Activated naive CD8-positive, alpha-beta T cell treated with anti-CD3 and anti-CD28 coated beads, Interleukin-2, amount 50 U/mL, for 24 hours (primary cell): Measurements from ENCODE around the gene SSNA1.
"Not testable (repeated sequence)": the region's sequence is repeated elsewhere in the genome, so short reads cannot be mapped to it uniquely, and the experiment has no call there.

ENCODE experiments used
- ATAC-seq: fragments of 150-1000 bp; cut with Tn5 transposase; one replicate; pipeline ENCODE4 v1.10.0; 2021
- DNase-seq: peaks from one replicate; pipeline ENCODE4 v3.0.0; 2021
- H3K27ac Mint-ChIP-seq: one replicate; pipeline ENCODE4 v1.8.0; 2021; ENCODE audit warnings: mild to moderate bottlenecking, mixed read lengths
- H3K27me3 Mint-ChIP-seq: one replicate; pipeline ENCODE4 v1.8.0; 2021; ENCODE audit warnings: mixed read lengths
- H3K36me3 Mint-ChIP-seq: one replicate; pipeline ENCODE4 v1.8.0; 2021; ENCODE audit warnings: low read depth, mixed read lengths
- H3K4me1 Mint-ChIP-seq: one replicate; pipeline ENCODE4 v1.8.0; 2021; ENCODE audit warnings: mixed read lengths
- H3K4me3 Mint-ChIP-seq: one replicate; pipeline ENCODE4 v1.8.0; 2021; ENCODE audit warnings: mild to moderate bottlenecking, moderate library complexity, mixed read lengths
- H3K9me3 Mint-ChIP-seq: one replicate; pipeline ENCODE4 v1.8.0; 2021; ENCODE audit warnings: mixed read lengths

SSNA1 gene

GRCh38 chr9:137237759-137238726, 49.6 kb downstream of the SSNA1 start:
- no peak overlapping the region for H3K27ac Mint-ChIP-seq
- H3K9me3 Mint-ChIP-seq: no peaks in the 10 kb centered on the region

GRCh38 chr9:137239541-137240200, 51.2 kb downstream of the SSNA1 start:
- not testable (repeated sequence) for H3K9me3 Mint-ChIP-seq, DNase-seq, H3K27me3 Mint-ChIP-seq, ATAC-seq
- Mint-ChIP-seq H3K36me3 (peaks cover 25% of the 10 kb centered on the region), H3K4me1 (peaks cover 37% of the 10 kb centered on the region), H3K4me3 (peak overlapping the region; percentile 88), H3K27ac (peak overlapping the region; percentile 42)

More at GRCh38 chr9:137237759-137238726, 49.6 kb downstream of the SSNA1 start:
- no peak for DNase-seq
- H3K27me3 Mint-ChIP-seq: peaks cover 3% of the 10 kb centered on the region
- peaks cover 17% of the 10 kb centered on the region for H3K36me3 Mint-ChIP-seq
- ATAC-seq: no peak
- peaks cover 34% of the 10 kb centered on the region for H3K4me1 Mint-ChIP-seq
- no peak overlapping the region for H3K4me3 Mint-ChIP-seq
